ENCODE data around the gene CCDC47. TPM values are rescaled to one million over a fixed set of nuclear protein-coding genes. Genes with fewer than 3 reads are reported as not detected.

CCDC47 gene
- total RNA-seq, 4 donors from 2014 or later = 48.1 to 70.0 (median 62.9) TPM

DNA sequence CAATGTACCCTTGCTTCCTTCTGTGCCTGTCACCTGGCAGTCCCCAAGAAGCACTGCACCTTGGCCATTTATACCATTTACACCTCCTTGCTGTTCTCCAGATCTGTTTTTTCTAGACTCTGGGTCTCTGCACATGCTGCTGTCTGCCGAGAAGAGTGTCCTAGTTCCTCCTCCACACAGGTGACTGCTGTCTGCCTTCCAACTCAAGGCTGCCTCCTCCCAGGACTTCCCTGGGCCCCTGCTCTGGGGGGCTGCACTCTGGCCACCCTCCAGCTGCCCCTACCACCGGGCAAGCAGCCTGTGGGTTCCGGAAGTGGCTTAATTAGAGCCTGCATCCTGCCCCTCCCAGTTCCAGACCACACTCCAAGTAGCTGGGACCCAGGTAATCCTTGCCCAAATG lies 67.7 kb downstream of the CCDC47 start:
- DNase-seq (ENCODE audit: low spot score in 2 of 2) = peak in 1 of 2 donors; percentile 47
- 84% methylated on average over 2 of the region's 3 CpGs for WGBS
- TF ChIP-seq POLR2A (IDR thresholded peaks at IDR 0.05) = no peak
- no peak for TF ChIP-seq EP300 (IDR thresholded peaks at IDR 0.05)
- TF ChIP-seq, protein P1, sequence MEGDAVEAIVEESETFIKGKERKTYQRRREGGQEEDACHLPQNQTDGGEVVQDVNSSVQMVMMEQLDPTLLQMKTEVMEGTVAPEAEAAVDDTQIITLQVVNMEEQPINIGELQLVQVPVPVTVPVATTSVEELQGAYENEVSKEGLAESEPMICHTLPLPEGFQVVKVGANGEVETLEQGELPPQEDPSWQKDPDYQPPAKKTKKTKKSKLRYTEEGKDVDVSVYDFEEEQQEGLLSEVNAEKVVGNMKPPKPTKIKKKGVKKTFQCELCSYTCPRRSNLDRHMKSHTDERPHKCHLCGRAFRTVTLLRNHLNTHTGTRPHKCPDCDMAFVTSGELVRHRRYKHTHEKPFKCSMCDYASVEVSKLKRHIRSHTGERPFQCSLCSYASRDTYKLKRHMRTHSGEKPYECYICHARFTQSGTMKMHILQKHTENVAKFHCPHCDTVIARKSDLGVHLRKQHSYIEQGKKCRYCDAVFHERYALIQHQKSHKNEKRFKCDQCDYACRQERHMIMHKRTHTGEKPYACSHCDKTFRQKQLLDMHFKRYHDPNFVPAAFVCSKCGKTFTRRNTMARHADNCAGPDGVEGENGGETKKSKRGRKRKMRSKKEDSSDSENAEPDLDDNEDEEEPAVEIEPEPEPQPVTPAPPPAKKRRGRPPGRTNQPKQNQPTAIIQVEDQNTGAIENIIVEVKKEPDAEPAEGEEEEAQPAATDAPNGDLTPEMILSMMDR (IDR thresholded peaks at IDR 0.05) = no peak
- TF ChIP-seq POLR2AphosphoS5 (IDR thresholded peaks at IDR 0.05) = no peak
- Histone ChIP-seq H3K27me3 (no peaks in the 10 kb centered on the region), H3K4me3 (no peak overlapping the region), H3K4me1 (peaks cover 10% of the 10 kb centered on the region), H3K9me3 (no peaks in the 10 kb centered on the region), H3K27ac (no peak overlapping the region), H3K36me3 (peaks cover 71% of the 10 kb centered on the region)

DNA sequence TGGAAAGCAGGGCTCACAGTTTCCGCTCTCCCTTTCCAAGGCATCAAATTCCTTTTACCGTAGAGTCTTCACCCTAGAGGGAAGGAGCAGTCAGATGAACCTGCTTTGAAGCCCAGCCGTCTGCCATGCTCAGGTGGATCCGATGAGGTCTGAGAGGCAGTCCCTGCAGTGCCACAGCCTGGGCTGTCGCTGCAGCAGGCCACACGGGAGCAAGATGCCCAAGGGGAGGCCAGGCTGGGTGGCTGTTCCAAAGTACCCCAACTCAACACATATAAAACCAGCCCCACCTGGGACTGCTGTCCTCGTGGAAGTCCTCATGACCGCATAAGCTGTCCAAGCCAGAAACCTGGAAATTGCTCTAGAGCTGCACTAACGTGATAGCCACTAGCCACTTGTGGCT lies 68.6 kb downstream of the CCDC47 start:
- WGBS = 82% methylated on average over 5 of the region's 9 CpGs
- Histone ChIP-seq H3K9me3 (no peaks in the 10 kb centered on the region), H3K4me1 (peaks cover 16% of the 10 kb centered on the region), H3K36me3 (peaks cover 63% of the 10 kb centered on the region), H3K4me3 (no peak overlapping the region), H3K27me3 (no peaks in the 10 kb centered on the region), H3K27ac (no peak overlapping the region)
- no peak for TF ChIP-seq POLR2A (IDR thresholded peaks at IDR 0.05)
- no peak for TF ChIP-seq POLR2AphosphoS5 (IDR thresholded peaks at IDR 0.05)
- TF ChIP-seq, protein P1 (IDR thresholded peaks at IDR 0.05) = no peak
- no peak for TF ChIP-seq EP300 (IDR thresholded peaks at IDR 0.05)
- DNase-seq (ENCODE audit: low spot score in 2 of 2) = peak in 1 of 2 donors; percentile 77

DNA sequence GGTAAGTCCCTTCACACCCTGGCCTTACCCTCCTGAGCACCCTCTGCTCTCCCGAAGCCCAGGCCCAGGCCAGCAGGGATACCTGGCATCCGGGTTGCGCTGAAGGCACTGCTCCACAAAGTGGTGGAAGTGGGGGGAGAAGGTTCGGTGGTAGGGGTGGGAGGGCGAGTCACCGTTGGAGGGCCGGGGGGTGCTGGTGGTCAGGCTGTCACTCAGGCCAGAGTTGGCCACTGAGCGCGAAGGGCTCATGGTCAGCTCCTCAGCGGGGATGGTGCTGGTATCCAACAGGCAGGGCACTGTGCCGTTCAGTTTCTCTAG lies 69.2 kb downstream of the CCDC47 start:
- TF ChIP-seq, protein P1 (IDR thresholded peaks at IDR 0.05) = no peak
- TF ChIP-seq POLR2A (IDR thresholded peaks at IDR 0.05) (no peak), EP300 (IDR thresholded peaks at IDR 0.05) (no peak), POLR2AphosphoS5 (IDR thresholded peaks at IDR 0.05) (no peak)
- peak in 1 of 2 donors; percentile 78 for DNase-seq (ENCODE audit: low spot score in 2 of 2)
- no peaks in the 10 kb centered on the region for H3K27me3 ChIP-seq
- WGBS = 100% methylated on average over 3 of the region's 11 CpGs
- H3K36me3 ChIP-seq = peaks cover 57% of the 10 kb centered on the region
- no peaks in the 10 kb centered on the region for H3K9me3 ChIP-seq
- no peak overlapping the region for H3K4me3 ChIP-seq
- H3K4me1 ChIP-seq = peaks cover 22% of the 10 kb centered on the region
- no peak overlapping the region for H3K27ac ChIP-seq

DNA sequence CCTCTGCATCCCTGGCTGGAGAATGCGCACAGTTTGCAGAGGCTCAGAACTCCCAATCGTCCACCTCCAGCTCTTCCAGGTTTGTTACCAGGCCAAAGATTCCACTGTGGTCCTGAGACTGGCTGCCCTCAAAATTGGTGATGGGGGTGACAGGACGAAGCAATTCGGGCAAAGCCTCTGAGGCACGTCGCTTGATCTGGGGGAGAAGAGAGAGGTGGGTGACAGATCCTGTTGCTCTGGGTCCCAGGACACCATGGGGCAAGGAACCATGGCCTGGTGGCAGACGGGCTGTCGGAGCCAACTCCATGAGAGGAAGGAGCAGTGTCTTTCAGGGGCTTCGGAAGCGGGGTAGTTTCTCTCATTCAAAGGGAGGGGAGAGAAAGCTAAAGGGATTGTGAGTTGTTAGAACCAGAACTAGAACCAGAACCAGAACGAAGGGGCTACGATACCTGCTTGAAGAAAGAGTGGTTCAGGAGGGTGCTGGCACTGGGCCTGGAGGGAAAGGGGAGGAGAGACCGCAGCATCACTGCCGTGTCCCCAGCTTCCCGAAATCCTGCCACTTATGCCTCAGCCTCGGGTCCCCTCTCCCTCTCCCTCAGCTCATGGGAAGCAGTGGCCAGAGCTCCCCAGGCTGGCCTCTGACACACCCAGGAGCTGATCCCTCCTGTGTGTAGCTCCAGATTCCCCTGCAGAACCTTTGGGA lies 69.7 kb downstream of the CCDC47 start:
- WGBS = 83% methylated on average over 16 of the region's 16 CpGs
- TF ChIP-seq, protein P1 (IDR thresholded peaks at IDR 0.05) = no peak
- no peak for TF ChIP-seq POLR2A (IDR thresholded peaks at IDR 0.05)
- TF ChIP-seq EP300 (IDR thresholded peaks at IDR 0.05) = no peak
- no peak for TF ChIP-seq POLR2AphosphoS5 (IDR thresholded peaks at IDR 0.05)
- H3K9me3 ChIP-seq = no peaks in the 10 kb centered on the region
- H3K4me3 ChIP-seq = no peak overlapping the region
- peaks cover 27% of the 10 kb centered on the region for H3K4me1 ChIP-seq
- no peaks in the 10 kb centered on the region for H3K27me3 ChIP-seq
- DNase-seq (ENCODE audit: low spot score in 2 of 2) = peak in 1 of 2 donors; percentile 71
- peaks cover 54% of the 10 kb centered on the region for H3K36me3 ChIP-seq
- H3K27ac ChIP-seq = no peak overlapping the region

DNA sequence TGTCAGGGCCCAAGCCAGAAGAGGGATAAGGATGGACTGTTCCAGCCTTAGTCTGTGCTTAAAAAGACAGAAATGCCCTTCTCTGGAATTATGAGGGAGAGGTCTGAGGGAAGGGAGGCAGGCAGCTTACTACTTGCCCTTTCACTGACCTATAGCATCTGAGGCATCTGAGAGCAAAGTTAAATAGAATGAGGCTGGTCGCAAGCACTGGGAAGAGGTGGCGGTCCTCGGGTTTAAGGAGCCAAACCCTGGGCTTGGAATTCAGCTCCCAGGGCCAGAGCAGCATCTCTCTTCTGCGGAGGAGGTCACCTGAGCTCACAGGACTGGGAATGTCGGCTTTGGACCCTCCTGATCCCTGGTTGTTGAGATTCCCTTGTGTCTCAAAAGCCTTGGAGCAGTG lies 70.4 kb downstream of the CCDC47 start:
- Histone ChIP-seq H3K27ac (no peak overlapping the region), H3K4me3 (no peak overlapping the region), H3K36me3 (peaks cover 47% of the 10 kb centered on the region), H3K4me1 (peaks cover 34% of the 10 kb centered on the region), H3K9me3 (no peaks in the 10 kb centered on the region), H3K27me3 (no peaks in the 10 kb centered on the region)
- TF ChIP-seq POLR2AphosphoS5 (IDR thresholded peaks at IDR 0.05) (no peak), EP300 (IDR thresholded peaks at IDR 0.05) (no peak)
- peak in 1 of 2 donors; percentile 48 for DNase-seq (ENCODE audit: low spot score in 2 of 2)
- WGBS = 87% methylated on average over 4 of the region's 5 CpGs

DNA sequence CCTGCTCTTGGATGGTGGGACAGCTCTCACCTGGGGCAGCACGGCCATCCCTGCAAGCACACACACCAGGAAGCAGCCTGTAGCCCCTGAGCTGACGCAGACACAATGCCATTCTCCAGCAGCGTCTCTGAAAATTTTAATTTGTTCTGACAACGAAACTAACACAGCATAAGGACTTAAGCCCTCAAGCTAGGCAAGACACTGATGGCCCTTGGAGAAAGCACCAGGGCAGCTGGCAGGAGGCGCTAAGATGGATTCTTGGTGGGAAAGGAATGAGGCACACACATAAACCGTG lies 70.7 kb downstream of the CCDC47 start:
- H3K9me3 ChIP-seq = no peaks in the 10 kb centered on the region
- DNase-seq (ENCODE audit: low spot score in 2 of 2) = peak in 1 of 2 donors; percentile 53
- TF ChIP-seq POLR2AphosphoS5 (IDR thresholded peaks at IDR 0.05) = no peak
- TF ChIP-seq, protein P1 (IDR thresholded peaks at IDR 0.05) = no peak
- TF ChIP-seq EP300 (IDR thresholded peaks at IDR 0.05) = no peak
- no peak for TF ChIP-seq POLR2A (IDR thresholded peaks at IDR 0.05)
- peaks cover 45% of the 10 kb centered on the region for H3K36me3 ChIP-seq
- no peak overlapping the region for H3K4me3 ChIP-seq
- H3K27ac ChIP-seq = no peak overlapping the region
- H3K27me3 ChIP-seq = no peaks in the 10 kb centered on the region
- 83% methylated on average over 6 of the region's 6 CpGs for WGBS
- peaks cover 38% of the 10 kb centered on the region for H3K4me1 ChIP-seq
